Ovary (tissue), 3 donors: Measurements from ENCODE around the gene HES5.

ENCODE experiments used
- POLR2A ChIP-seq: fragments of 450-650 bp; IDR thresholded peaks from one replicate; pipeline ENCODE4 v1.6.1; 2017; ENCODE audit warnings: antibody characterized with exemption, mild to moderate bottlenecking, moderate library complexity
- TF ChIP-seq, protein P1 (sequence below), 3 donors: fragments of 450-650 bp in 2 of 3; fragments of 200-600 bp in 1 of 3; IDR thresholded peaks; one replicate each; pipeline versions ENCODE4 v1.5.1 to v1.8.0; 2016 to 2022; ENCODE audit warnings: antibody characterized with exemption in 3 of 3, mild to moderate bottlenecking in 1 of 3
- donor health status: DM: no; HTN: no; CAD: no.

DNA sequence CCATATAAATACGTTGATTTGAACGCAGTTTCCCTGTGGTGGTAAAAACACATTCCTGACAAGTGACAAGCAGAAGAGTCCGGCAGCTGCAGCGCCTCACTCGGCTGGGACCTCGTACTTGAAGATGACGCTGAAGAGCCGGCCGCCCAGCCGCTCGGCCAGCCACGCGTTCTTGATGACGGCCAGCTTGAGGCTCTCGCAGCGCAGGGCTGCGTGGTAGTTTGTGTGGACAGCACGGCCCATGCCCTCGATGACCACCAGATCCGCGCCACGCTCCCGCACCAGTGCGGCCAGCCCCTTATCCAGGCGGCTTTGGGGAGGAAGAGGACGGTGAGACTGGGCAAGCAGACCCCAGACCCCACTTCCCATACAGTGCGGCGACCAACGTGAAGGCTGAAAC is 21.3 kb downstream of the HES5 start:
- TF ChIP-seq, protein P1, sequence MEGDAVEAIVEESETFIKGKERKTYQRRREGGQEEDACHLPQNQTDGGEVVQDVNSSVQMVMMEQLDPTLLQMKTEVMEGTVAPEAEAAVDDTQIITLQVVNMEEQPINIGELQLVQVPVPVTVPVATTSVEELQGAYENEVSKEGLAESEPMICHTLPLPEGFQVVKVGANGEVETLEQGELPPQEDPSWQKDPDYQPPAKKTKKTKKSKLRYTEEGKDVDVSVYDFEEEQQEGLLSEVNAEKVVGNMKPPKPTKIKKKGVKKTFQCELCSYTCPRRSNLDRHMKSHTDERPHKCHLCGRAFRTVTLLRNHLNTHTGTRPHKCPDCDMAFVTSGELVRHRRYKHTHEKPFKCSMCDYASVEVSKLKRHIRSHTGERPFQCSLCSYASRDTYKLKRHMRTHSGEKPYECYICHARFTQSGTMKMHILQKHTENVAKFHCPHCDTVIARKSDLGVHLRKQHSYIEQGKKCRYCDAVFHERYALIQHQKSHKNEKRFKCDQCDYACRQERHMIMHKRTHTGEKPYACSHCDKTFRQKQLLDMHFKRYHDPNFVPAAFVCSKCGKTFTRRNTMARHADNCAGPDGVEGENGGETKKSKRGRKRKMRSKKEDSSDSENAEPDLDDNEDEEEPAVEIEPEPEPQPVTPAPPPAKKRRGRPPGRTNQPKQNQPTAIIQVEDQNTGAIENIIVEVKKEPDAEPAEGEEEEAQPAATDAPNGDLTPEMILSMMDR (IDR thresholded peaks at IDR 0.05): no peak
- no peak for TF ChIP-seq POLR2A
